Umbilical cord (tissue), 2 donors: ENCODE results near the gene TOR1A. TPM values are rescaled to one million over a fixed set of nuclear protein-coding genes. Genes with fewer than 3 reads are reported as not detected.
A peak's percentile ranks its signal among the peaks of the same experiment; 100 is the strongest.

ENCODE experiments used
- DNase-seq: peaks from one replicate; pipeline ENCODE4 v3.0.0-alpha.2; 2015; ENCODE audit warnings: low spot score
- total RNA-seq: library from RNA; depleted of rRNA; stranded (reverse); fragments of >200 nt; gene quantifications from one replicate; pipeline ENCODE4 v1.2.3, GENCODE V29; 2014; ENCODE audit warnings: low replicate concordance; ENCODE audit not compliant: insufficient read depth

The TOR1A gene
- 13.0 TPM for total RNA-seq

DNA sequence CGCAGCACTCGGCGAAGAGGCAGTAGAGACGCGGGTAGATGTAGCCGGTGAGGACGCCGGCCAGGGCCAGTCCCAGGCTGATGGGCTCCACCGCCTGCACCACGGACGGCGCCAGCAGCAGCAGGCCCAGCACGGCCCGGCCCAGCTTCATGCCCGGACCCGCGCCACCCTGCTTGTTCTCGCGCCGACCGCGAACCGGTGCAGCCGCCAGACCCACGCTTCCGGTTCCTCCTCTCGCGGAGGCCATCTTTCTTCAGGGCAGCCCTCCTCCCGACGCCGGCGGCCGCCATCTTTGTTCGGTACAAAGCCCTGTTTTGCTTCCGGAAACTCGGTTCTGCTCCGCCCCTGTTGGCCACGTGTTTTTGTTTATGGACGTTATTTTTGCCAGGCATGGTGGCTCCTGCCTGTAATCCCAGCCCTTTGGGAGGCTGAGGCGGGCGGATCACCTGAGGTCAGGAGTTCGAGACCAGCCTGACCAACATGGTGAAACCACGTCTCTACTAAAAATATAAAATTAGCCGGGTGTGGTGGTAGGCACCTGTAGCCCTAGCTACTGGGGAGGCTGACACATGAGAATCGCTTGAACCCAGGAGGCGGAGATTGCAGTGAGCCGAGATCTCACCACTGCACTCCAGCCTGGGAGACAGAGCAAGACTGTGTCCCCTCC, at the start of gene TOR1A:
TOR1A (minus strand) TSS at position 202 of the 667 bp plus-strand sequence; CDS start at position 151, 51 bp downstream.
- DNase-seq = peak; percentile 95

DNA sequence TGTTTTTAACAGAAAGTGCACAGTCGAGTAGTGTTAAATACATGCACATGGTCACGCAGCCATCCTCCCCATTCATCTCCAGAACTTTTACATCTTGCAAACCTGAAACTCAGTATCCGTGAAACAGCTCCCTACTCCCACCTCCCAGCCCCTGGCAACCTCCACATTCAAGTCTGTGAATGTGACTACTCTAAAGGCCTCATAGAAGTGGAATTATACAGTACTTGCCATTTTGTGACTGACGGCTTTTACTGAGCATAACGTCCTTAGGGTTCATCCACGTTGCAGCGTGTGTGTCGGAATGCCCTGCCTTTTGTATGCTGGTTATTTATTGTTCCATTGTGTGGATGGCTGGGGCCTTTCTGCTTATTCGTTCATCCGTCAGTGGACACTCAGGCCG, 47.1 kb upstream of the TOR1A start:
- DNase-seq = no peak

GRCh38 chr9:129869585-129870501, 45.9 kb upstream of the TOR1A start:
- no peak for DNase-seq

DNA sequence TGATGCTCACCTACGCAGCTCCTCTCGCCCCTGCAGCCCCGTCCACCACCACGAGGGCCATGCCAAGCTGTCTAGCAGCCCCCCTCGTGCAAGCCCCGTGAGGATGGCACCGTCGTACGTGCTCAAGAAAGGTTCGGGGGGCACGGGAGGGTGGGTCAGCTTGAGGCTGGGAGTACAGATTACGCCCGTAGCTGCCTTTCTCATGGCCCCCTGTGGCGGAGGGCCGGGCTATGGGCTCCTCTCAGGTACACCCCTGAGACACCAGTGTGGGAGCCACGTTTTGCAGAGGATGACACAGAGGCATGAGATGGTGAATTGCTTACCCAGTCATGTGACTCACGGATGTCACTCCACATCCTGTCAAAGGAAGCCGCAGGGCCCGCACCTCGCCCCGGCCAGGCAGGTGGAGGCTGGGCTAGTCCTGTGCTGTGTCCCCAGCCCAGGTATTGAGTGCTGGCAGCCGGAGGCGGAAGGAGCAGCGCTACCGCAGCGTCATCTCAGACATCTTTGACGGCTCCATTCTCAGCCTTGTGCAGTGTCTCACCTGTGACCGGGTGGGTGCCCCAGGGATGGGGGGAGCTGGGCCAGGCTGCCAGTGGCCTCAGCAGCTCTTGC, 45.0 kb upstream of the TOR1A start:
- DNase-seq = no peak

DNA sequence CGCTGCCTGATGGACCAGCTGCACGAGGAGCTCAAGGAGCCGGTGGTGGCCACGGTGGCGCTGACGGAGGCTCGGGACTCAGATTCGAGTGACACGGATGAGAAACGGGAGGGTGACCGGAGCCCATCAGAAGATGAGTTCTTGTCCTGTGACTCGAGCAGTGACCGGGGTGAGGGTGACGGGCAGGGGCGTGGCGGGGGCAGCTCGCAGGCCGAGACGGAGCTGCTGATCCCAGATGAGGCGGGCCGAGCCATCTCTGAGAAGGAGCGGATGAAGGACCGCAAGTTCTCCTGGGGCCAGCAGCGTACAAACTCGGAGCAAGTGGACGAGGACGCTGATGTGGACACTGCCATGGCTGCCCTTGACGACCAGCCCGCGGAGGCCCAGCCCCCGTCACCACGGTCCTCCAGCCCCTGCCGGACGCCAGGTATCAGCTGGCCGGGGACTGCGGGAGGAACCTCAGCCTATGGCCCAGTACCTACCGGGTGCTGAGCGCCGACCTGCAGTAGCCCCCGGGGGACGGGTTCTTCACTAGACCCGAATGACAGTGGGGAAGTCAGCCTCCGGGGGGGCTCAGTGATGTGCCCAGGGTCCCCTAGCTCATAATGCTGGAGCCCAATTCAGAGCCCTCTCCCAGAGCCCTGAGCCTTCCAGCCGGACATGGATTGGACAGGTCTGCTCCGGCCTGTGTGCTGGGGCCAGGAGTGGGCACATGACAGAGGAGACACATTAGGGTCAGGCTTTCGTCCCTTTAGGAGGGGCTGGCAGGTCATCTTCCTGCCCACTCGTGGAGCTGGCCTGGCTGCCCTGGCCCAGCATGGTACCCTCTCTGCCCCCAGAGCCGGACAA, 44.3 kb upstream of the TOR1A start:
- no peak for DNase-seq

GRCh38 chr9:129867136-129868022, 43.4 kb upstream of the TOR1A start:
- DNase-seq = no peak

DNA sequence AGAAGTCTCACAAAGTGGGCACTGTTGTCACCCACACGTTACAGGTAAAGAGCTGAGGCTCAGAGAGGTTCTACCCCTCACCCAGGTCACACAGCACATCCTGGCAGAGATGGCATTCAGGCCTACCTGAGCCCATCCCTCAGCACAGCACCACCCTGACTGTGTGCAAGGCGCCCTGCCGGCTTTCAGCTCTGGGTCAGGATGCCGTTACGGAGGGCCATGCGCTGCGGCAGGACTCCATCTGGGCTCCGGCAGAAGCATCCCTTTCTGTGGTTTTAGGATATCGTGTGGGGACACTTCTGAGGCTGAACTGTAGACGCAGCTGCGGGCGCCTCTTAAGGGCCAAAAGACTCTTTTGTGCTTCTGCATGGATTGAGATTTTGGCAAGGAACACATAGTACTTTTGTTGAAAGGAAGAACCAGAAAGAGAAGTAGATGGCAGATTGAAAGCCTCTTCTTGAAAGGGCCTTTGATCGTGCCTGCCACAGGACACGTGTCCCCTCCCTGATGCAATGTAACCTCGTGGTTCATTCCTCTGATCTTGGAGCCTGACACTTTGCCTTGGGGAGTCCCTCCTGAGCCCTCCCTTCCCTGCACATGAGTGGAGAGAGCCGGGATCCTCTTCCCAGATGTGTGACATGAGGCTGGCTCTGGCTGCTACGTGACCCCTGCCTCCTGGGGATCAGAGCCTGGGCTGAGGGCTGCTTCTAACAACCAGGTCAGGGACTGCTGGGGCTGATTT, 42.6 kb upstream of the TOR1A start:
- no peak for DNase-seq

GRCh38 chr9:129865668-129866320, 41.9 kb upstream of the TOR1A start:
- DNase-seq = no peak

GRCh38 chr9:129864991-129865647, 41.2 kb upstream of the TOR1A start:
- DNase-seq = no peak

DNA sequence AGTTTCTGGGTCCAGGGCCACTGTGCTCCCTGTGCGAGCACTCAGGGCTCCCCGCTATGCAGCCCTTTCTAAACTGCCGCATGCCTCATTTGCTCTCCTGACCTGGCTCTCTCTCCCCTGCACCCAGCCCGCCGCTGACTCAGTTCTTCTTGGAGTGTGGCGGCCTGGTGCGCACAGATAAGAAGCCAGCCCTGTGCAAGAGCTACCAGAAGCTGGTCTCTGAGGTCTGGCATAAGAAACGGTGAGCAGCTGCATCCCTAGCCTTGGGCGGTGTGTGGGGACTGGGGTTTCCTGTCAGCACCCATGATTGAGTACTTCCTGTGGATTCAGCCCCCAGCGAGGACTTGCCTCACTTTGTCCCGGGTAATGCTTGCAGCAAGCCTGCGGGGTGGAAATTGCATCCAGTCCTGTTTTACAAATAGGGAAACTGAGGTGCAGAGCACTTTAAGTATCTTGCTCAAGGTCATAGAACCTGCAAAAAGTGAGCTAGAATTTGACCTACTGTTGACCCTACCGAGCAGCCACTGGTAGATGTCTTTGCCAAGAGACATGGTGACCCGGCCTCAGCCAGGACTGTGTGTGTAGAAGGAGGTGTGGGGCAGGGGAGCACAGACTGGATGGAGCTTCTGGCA, 39.2 kb upstream of the TOR1A start:
- DNase-seq = no peak

- DNase-seq = no peak
Measured at GRCh38 chr9:129861447-129861827, 37.5 kb upstream of the TOR1A start.

GRCh38 chr9:129860653-129861446, 36.9 kb upstream of the TOR1A start:
- no peak for DNase-seq

DNA sequence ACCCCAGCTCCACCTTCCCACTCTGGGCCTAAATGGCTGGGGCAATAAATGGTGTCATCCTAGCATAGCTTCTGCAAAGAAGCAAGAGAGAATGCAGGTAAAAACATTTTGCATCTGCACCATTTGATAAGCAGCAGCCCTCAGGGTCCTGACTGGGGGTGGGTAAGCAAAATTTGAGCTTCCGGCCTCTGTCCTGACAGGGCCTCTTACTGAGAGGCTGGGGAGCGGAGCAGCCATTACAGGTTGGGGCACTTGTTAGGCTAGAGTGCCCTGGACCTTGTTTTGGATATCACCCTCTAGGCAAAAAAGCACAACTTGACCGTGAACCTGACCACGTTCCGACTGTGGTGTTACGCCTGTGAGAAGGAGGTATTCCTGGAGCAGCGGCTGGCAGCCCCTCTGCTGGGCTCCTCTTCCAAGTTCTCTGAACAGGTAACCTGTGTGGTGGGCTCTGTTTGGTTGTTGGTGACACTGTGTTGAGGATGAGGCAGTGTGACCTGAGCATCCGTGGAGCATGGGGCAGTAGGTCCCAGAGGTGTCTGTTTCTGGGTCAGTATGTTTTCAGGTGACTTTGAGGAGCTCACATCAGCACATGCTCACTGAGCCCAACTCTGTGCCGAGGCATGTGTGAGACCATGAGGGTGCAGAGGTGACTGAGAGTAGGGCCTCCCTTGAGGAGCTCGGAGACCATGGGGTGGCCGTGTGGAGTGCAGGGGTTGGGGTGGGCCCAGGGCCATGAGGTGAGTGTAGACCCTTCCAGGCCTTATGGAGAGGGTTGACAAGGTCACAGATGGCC, 34.4 kb upstream of the TOR1A start:
- no peak for DNase-seq

GRCh38 chr9:129857207-129857606, 33.3 kb upstream of the TOR1A start:
- DNase-seq = no peak

GRCh38 chr9:129854588-129855110, 30.7 kb upstream of the TOR1A start:
- DNase-seq = no peak

GRCh38 chr9:129853614-129854013, 29.7 kb upstream of the TOR1A start:
- DNase-seq = no peak
